GM21723 (cell line): ENCODE measurements around the gene NYAP1.
"Not testable (repeated sequence)": the region's sequence is repeated elsewhere in the genome, so short reads cannot be mapped to it uniquely, and the experiment has no call there.

ENCODE experiments used
- ATAC-seq: cut with Tn5 transposase; IDR thresholded peaks from one replicate; pipeline ENCODE4 v1.9.1; 2021; ENCODE audit warnings: mild to moderate bottlenecking, moderate library complexity; ENCODE audit not compliant: unreplicated experiment

NYAP1 gene

DNA sequence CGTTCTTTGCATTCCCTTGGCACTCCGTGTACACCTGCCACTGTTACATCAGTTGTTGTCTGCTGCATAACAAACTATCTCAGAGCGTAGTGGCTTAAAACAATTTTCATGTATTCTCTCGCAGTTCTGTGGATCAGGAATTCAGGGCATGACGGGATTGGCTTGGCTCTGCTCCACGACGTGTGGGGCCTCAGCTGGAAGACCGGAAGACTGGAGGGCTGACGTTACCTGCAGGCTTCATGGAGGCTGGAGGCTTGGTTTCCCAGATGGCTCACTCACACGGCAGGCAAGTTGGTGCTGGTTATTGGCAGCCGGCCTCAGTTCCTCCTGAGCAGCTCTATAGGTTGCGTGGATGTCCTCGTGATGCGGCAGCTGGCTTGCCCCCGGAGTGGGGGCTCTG is 25.5 kb downstream of the NYAP1 start:
- ATAC-seq = no peak

DNA sequence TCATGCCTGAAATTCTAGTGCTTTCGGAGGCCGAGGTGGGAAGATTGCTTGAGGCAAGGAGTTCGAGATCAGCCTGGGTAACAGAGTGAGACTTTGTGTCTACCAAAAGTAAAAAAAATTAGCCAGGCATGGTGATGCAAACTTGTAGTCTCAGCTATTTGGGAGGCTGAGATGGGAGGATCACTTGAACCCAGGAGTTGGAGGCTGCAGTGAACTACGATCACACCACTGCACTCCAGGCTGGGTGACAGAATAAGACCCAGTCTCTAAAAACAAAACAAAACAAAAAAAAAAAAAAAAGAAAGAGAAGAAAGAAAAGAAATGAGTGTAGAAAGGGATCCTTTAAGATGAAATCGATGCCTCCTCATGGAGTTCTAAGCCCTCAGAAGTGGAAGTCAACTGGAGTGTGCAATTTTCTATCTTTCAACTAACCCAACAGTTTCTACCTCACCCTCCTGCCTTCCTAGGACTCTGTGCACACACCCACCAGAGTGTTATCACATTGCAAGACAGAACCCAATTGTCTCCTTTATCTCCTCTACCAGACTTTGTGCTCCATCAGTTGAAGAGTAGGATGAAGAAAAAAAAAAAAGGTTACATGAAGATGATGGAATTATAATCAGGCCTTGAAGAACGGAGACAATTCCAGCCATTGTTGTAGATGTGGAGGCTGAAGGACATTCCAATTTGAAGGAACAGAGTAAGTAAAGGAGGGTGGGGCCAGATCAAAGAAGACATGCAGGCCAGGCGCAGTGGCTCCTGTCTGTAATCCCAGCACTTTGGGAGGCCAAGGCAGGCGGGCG is 26.9 kb downstream of the NYAP1 start:
- no peak for ATAC-seq

DNA sequence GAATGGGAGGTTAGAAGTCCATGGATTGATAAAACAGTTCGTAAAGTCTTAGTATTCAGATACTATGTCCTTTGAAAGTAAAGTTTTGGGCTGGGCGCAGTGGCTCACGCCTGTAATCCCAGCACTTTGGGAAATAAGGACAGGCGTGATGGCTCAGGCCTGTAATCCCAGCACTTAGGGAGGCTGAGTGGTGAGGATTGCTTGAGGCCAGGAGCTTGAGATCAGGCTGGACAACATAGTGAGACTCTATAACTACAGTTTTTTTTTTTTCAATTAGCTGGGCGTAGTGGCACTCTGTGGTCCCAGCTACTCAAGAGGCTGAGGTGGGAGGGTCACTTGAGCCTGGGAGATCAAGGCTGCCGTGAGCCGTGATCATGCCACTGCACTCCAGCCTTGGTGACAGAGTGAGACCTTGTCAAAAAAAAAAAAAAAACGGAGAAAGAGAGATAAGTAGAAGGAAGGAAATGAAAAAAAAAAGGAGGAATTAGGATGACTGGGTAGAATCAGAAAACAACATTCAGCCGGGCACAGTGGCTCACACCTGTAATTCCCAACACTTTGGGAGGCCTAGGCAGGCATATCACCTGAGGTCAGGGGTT is 29.6 kb downstream of the NYAP1 start:
- no peak for ATAC-seq

DNA sequence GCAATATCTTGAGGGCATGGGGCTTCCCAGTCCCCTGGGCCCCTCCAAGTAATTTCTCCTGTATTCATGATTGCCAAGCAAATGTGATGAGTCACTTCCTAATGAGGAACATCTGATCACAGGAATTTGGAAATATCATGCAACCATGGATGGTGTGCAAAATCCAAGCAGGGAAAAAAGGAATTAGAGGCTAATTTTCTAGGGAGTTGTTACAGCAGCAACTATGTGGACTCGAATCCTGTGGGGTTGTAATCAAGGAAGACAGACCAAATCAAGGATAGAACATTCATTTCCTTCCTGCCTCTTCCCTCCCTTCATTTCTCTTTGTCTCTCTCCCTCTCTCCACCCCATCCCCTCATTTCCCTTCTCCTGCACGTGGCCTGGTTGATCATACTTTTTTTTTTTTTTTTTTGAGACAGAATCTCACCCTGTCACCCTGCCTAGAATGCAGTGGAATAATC is 31.4 kb downstream of the NYAP1 start:
- ATAC-seq = no peak

DNA sequence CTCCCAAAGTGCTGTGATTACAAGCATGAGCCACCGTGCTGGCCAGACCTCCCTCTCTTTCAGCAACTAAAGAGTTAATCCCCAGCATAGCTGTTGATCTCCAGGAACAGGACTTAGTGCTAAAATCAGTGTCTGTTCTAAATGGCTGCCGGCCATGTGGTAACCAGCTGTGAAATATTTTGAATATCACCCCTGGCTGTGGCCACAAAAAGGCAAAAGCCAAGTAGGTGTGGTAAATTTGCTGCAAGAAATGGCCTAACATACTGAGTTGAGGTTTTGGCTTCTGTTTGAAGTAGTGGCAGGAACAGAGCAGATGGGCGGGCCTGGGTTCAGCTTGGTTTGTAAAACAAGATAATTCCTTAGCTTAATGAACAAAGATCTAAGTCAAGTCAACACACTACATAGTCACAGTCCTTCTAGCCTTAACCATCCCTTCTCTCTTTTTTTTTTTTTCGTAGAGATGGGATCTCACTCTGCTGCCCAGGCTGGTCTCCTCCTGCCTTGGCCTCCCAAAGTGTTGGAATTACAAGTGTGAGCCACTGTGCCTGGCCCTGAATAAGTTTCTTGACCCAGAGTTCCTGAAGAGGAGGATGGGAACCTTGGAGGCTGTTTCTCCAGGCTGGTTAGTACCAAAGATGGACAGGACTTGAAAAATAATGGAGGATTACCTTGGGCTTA is 32.5 kb downstream of the NYAP1 start:
- ATAC-seq = no peak

- no peak for ATAC-seq
Observed at GRCh38 chr7:100517305-100517704, 33.6 kb downstream of the NYAP1 start.

- ATAC-seq = no peak
Observed at GRCh38 chr7:100519580-100519979, 35.9 kb downstream of the NYAP1 start.

GRCh38 chr7:100520138-100520537 is 36.4 kb downstream of the NYAP1 start:
- no peak for ATAC-seq

GRCh38 chr7:100521076-100521475 is 37.3 kb downstream of the NYAP1 start:
- no peak for ATAC-seq

- not testable (repeated sequence) for ATAC-seq
Observed at GRCh38 chr7:100521909-100522593, 38.3 kb downstream of the NYAP1 start.

DNA sequence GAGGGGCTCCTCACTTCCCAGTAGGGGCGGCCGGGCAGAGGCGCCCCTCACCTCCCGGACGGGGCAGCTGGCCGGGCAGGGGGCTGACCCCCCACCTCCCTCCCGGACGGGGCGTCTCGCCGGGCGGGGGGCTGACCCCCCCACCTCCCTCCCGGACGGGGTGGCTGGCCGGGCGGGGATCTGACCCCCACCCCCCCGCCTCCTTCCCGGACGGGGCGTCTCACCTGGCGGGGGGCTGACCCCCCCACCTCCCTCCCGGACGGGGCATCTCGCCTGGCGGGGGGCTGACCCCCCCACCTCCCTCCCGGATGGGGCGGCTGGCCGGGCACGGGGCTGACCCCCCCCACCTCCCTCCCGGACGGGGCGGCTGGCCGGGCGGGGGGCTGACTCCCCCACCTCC is 39.5 kb downstream of the NYAP1 start:
- not testable (repeated sequence) for ATAC-seq

DNA sequence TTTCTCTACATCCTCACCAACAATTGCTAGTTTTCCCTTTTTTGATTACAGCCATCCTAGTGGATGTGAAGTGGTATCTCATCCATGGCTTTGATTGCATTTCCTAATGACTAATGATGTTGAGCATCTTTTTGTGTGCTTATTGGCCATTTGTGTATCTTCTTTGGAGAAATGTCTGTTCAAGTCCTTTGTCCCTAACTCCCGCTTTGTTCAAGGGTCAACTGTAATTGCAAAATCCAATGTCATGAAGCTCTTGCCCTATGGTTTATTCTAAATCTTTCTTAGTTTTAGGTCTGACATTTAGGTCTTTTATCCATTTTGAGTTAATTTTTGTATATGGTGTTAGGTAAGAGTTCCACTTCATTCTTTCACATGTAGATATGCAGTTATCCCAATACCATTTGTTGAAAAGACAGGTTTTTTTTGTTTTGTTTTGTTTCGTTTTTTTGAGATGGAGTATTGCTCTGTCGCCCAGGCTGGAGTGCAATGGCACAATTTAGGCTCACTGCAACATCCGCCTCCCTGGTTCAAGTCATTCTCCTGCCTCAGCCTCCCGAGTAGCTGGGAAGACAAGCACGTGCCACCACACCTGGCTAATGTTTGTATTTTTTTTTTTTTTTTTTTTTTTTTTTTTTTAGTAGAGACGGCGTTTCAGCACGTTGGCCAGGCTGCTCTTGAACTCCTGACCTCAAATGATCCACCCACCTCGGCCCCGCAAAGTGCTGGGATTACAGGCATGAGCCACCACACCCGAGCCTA is 44.6 kb downstream of the NYAP1 start:
- not testable (repeated sequence) for ATAC-seq

GRCh38 chr7:100532165-100533022 is 48.7 kb downstream of the NYAP1 start:
- ATAC-seq = no peak

DNA sequence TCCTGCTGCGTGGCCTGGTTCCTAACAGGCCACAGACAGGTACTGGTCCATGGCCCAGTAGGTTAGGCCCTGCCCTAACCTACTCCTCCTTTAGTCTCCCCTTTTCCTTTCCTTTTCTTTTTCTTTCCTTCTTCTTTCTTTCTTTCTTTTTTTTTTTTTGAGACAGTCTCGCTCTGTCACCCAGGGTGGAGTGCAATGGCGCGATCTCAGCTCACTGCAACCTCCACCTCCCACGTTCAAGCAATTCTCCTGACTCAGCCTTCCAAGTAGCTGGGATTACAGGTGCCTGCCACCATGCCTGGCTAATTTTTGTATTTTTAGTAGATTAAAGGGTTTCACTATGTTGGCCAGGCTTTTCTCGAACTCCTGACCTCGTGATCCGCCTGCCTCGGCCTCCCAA is 52.3 kb downstream of the NYAP1 start:
- not testable (repeated sequence) for ATAC-seq

DNA sequence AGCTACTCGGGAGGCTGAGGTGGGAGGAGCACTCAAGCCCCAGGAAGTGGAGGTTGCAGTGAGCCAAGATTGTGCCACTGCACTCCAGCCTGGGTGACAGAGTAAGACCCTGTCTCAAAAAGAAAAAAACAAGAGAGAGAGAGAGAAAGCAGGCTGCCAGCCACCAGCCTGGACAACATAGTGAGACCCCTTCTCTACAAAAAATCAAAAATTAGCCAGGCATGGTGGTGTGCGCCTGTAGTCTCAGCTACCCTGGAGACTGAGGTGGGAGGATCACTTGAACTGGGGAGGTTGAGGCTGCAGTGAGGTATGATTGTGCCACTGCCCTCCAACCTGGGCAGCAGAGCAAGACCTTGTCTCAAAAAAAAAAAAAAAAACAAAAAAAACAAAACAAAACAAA is 53.0 kb downstream of the NYAP1 start:
- not testable (repeated sequence) for ATAC-seq

GRCh38 chr7:100538348-100538653 is 54.6 kb downstream of the NYAP1 start:
- ATAC-seq = no peak

GRCh38 chr7:100538654-100539435 is 55.1 kb downstream of the NYAP1 start, which contains the start of gene AGFG2:
AGFG2 (plus strand) TSS chr7:100539203; CDS start chr7:100539347, 144 bp downstream.
- ATAC-seq = peak; percentile 89

DNA sequence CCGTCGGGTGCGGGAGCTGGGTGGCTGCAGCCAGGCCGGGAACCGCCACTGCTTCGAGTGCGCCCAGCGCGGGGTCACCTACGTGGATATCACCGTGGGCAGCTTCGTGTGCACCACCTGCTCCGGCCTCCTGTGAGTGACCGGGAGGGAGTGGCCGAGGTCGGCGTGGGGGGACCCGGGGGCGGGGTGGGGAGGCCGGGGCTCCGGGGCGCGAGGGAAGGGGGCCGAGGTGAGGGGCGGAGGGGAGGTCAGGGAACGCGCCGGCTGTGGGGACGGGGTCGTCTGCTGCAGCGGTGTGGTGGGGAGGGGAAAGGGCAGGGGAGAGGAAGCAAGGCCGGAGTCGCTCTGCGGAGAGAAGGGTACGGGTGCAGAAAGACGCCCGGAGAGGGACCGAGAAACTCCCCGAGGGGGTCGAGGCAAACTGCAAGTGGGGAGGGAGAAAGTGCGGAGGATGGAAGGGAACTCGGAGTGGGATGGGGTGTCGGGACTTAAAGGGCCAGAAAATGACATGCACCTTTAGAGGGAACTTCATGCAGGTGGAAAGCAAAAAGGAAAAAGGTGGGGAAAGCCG is 55.8 kb downstream of the NYAP1 start:
- no peak for ATAC-seq
